Measurements from ENCODE around the gene PTK6.

Gene PTK6

GRCh38 chr20:63546256-63546955 lies 9.2 kb upstream of the PTK6 start:
- no peaks in the 10 kb centered on the region for H3K36me3 ChIP-seq (ENCODE audit: control insufficient read depth in 2 of 2, insufficient read depth in 2 of 2, low read length in 2 of 2)
- H3K9me3 ChIP-seq (ENCODE audit: control insufficient read depth in 2 of 2, low read length in 2 of 2), result no peaks in the 10 kb centered on the region
- peaks cover 20 to 22% of the 10 kb centered on the region in 2 donors for H3K27me3 ChIP-seq (ENCODE audit: control insufficient read depth in 1 of 2, insufficient read depth in 2 of 2, low read length in 2 of 2)
- no peak overlapping the region for H3K9ac ChIP-seq (ENCODE audit: low read length in 2 of 2)
- H3K4me1 ChIP-seq (ENCODE audit: control insufficient read depth, insufficient read depth, low read length), result no peaks in the 10 kb centered on the region
- no peak overlapping the region for H3K27ac ChIP-seq (ENCODE audit: low read length)
- no peak overlapping the region for H3K4me3 ChIP-seq (ENCODE audit: low read length in 2 of 2)

DNA sequence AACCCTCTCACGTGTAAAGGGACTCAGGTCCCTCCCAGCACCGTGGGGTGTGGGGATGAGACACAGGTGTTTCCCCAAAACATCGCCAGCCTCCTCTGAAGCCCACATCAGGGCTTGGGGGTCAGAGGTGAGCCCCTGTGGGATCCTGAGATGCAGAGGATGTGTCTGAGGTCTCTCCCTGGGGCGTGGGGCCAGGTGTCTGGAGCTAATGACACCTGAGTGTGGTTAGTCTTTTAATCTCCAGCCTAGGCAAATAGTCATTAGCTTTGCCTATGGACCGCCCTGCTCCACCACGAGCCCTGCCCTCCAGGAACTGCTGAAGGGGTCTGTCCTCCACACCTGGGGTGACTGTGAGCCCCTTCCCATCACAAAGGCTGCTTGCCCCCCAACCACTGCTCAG lies 8.6 kb upstream of the PTK6 start:
- Histone ChIP-seq H3K27me3 (ENCODE audit: control insufficient read depth in 1 of 2, insufficient read depth in 2 of 2, low read length in 2 of 2) (peaks cover 20% of the 10 kb centered on the region in 2 donors), H3K27ac (ENCODE audit: low read length) (no peak overlapping the region), H3K4me1 (ENCODE audit: control insufficient read depth, insufficient read depth, low read length) (no peaks in the 10 kb centered on the region), H3K36me3 (ENCODE audit: control insufficient read depth in 2 of 2, insufficient read depth in 2 of 2, low read length in 2 of 2) (no peaks in the 10 kb centered on the region), H3K4me3 (ENCODE audit: low read length in 2 of 2) (no peak overlapping the region), H3K9me3 (ENCODE audit: control insufficient read depth in 2 of 2, low read length in 2 of 2) (no peaks in the 10 kb centered on the region), H3K9ac (ENCODE audit: low read length in 2 of 2) (no peak overlapping the region)

DNA sequence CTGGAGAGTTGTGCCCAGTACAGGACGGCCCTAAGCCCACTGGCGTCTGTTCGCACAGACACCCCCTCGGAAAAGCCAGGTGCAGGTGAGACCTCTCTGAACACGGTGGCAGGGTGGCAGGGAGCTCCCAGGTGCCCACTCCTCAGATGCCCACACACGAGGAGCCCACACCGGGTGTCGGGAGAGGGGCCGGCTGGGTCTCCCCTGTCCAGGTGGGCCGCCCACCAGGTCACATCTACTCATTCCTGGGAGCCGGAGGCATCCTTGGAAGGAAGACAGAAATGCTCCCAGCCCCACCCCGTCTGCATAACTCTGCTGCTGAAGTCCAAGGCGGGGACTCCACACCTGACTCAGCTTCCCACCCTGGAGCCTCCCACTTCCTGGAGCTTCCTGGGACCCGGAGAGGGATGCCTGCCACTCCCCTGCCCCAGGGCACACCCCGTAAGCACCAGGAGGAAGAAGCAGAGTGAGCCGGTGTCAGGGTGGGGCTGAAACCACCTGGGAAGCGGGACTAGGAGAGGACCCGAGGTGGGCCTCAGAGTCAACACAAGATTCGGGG lies 7.9 kb upstream of the PTK6 start:
- Histone ChIP-seq H3K9ac (ENCODE audit: low read length in 2 of 2) (no peak overlapping the region), H3K27ac (ENCODE audit: low read length) (no peak overlapping the region), H3K36me3 (ENCODE audit: control insufficient read depth in 2 of 2, insufficient read depth in 2 of 2, low read length in 2 of 2) (no peaks in the 10 kb centered on the region), H3K9me3 (ENCODE audit: control insufficient read depth in 2 of 2, low read length in 2 of 2) (no peaks in the 10 kb centered on the region), H3K4me3 (ENCODE audit: low read length in 2 of 2) (no peak overlapping the region), H3K27me3 (ENCODE audit: control insufficient read depth in 1 of 2, insufficient read depth in 2 of 2, low read length in 2 of 2) (peaks cover 19 to 20% of the 10 kb centered on the region in 2 donors), H3K4me1 (ENCODE audit: control insufficient read depth, insufficient read depth, low read length) (no peaks in the 10 kb centered on the region)

DNA sequence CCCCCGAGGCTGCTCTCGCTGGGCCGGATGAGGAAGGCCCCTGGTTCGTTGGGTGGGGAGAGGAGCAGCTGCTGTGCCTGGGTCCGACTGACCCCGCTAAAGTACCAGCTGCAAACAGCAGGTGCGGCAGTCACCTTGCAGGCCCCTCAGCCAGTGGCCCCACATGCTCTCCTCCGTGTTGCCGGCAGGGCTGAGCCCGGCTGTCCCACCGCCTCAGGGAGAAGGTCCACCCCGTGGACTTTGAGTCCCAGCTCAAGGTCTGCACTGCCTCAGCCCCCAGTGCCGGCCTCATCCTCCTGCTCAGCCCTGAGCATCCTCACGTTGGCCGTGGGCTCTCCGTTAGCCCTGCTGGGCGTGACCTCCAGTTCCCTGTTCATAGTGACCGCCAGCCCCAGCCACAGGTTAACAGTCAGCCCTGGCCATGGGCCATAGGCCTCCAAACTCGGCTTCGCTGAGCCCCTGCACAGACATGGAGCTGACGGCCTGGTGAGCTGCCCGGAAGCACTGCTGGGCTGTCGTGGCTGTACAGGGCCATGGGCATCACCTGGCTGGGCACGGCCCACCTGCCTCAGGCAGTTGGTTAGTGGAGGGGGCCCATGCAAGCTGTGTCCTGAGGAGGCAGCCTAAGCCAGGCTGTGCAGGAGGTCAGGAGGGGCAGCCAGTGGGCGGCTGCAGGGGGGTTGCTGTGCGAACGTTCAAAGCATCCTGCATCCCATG lies 7.2 kb upstream of the PTK6 start:
- H3K4me3 ChIP-seq (ENCODE audit: low read length in 2 of 2), result no peak overlapping the region
- no peaks in the 10 kb centered on the region for H3K4me1 ChIP-seq (ENCODE audit: control insufficient read depth, insufficient read depth, low read length)
- no peaks in the 10 kb centered on the region for H3K36me3 ChIP-seq (ENCODE audit: control insufficient read depth in 2 of 2, insufficient read depth in 2 of 2, low read length in 2 of 2)
- no peak overlapping the region for H3K27ac ChIP-seq (ENCODE audit: low read length)
- peaks cover 14 to 16% of the 10 kb centered on the region in 2 donors for H3K27me3 ChIP-seq (ENCODE audit: control insufficient read depth in 1 of 2, insufficient read depth in 2 of 2, low read length in 2 of 2)
- no peak overlapping the region for H3K9ac ChIP-seq (ENCODE audit: low read length in 2 of 2)
- H3K9me3 ChIP-seq (ENCODE audit: control insufficient read depth in 2 of 2, low read length in 2 of 2), result no peaks in the 10 kb centered on the region

DNA sequence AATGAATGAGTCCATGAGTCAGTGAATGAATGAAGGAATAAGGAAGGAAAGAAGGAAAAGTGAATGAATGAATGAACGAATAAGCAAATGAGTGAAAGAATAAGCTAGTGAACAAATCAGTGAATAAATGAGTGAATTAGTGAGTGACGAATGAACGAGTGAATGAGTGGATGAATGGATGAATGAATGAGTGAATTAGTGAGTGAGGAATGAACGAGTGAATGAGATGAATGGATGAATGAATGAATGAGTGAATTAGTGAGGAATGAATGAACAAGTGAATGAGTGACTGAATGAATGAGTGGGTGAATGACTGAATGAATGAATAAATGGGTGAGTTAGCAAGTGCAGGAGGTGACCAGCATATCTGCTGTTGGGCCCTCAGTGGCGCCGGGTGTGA lies 6.6 kb upstream of the PTK6 start:
- Histone ChIP-seq H3K4me3 (ENCODE audit: low read length in 2 of 2) (no peak overlapping the region), H3K27ac (ENCODE audit: low read length) (no peak overlapping the region), H3K4me1 (ENCODE audit: control insufficient read depth, insufficient read depth, low read length) (no peaks in the 10 kb centered on the region), H3K9ac (ENCODE audit: low read length in 2 of 2) (no peak overlapping the region), H3K27me3 (ENCODE audit: control insufficient read depth in 1 of 2, insufficient read depth in 2 of 2, low read length in 2 of 2) (peaks cover 12 to 15% of the 10 kb centered on the region in 2 donors), H3K9me3 (ENCODE audit: control insufficient read depth in 2 of 2, low read length in 2 of 2) (no peaks in the 10 kb centered on the region), H3K36me3 (ENCODE audit: control insufficient read depth in 2 of 2, insufficient read depth in 2 of 2, low read length in 2 of 2) (no peaks in the 10 kb centered on the region)

GRCh38 chr20:63543131-63543530 lies 6.0 kb upstream of the PTK6 start:
- Histone ChIP-seq H3K9ac (ENCODE audit: low read length in 2 of 2) (no peak overlapping the region), H3K36me3 (ENCODE audit: control insufficient read depth in 2 of 2, insufficient read depth in 2 of 2, low read length in 2 of 2) (no peaks in the 10 kb centered on the region), H3K27ac (ENCODE audit: low read length) (no peak overlapping the region), H3K4me1 (ENCODE audit: control insufficient read depth, insufficient read depth, low read length) (no peaks in the 10 kb centered on the region), H3K4me3 (ENCODE audit: low read length in 2 of 2) (no peak overlapping the region), H3K27me3 (ENCODE audit: control insufficient read depth in 1 of 2, insufficient read depth in 2 of 2, low read length in 2 of 2) (peaks cover 6 to 10% of the 10 kb centered on the region in 2 donors), H3K9me3 (ENCODE audit: control insufficient read depth in 2 of 2, low read length in 2 of 2) (no peaks in the 10 kb centered on the region)

DNA sequence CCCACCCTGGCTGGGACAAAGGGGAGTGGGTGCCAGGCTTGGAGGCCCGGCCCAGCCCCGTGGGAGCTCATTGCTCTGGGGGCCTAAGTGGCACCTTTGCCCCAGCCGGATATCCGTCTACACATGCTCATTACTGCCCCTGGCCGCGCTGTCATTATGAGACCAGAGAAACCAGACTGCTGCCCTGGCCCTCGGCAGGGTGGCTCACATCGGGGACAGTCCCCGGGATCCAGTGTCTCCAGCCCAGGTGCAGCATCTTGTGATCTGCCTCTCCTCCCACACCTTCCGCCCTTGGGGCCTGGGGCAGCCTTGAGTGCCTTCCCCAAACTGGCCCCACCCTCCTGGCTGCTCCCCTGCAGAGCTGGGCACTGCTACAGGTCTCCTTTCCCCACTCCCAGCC lies 5.5 kb upstream of the PTK6 start:
- no peak overlapping the region for H3K9ac ChIP-seq (ENCODE audit: low read length in 2 of 2)
- H3K36me3 ChIP-seq (ENCODE audit: control insufficient read depth in 2 of 2, insufficient read depth in 2 of 2, low read length in 2 of 2), result no peaks in the 10 kb centered on the region
- peaks cover 2% of the 10 kb centered on the region for H3K4me1 ChIP-seq (ENCODE audit: control insufficient read depth, insufficient read depth, low read length)
- H3K4me3 ChIP-seq (ENCODE audit: low read length in 2 of 2), result no peak overlapping the region
- H3K9me3 ChIP-seq (ENCODE audit: control insufficient read depth in 2 of 2, low read length in 2 of 2), result no peaks in the 10 kb centered on the region
- H3K27me3 ChIP-seq (ENCODE audit: control insufficient read depth in 1 of 2, insufficient read depth in 2 of 2, low read length in 2 of 2), result peaks cover 3 to 8% of the 10 kb centered on the region in 2 donors
- no peak overlapping the region for H3K27ac ChIP-seq (ENCODE audit: low read length)

DNA sequence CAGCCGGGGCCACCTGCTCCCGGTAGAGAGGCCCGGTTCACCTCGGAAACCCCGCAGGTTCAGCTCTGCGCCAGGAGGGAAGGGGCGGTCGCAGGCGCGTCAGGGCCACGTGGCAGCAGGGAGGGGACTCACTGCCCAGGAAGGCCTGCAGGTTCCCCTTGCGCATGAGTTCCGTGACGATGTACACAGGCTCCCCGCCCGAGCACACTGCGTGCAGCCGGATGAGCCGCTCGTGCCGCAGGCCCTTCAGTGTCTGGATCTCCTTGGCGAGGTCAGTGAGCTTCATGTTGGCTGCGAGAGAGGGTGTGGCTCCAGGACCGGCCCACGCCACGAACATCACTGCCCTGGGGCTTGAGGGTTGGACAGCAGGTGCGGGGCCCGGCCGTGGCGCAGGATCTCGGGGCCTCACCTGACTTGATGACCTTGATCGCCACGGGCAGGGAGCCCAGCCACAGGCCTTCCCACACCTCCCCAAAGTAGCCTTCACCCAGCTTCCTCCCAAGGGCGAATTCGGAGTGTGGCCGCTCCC lies 4.9 kb upstream of the PTK6 start:
- no peak overlapping the region for H3K27ac ChIP-seq (ENCODE audit: low read length)
- H3K4me1 ChIP-seq (ENCODE audit: control insufficient read depth, insufficient read depth, low read length), result peaks cover 6% of the 10 kb centered on the region
- no peak overlapping the region for H3K4me3 ChIP-seq (ENCODE audit: low read length in 2 of 2)
- no peaks in the 10 kb centered on the region for H3K36me3 ChIP-seq (ENCODE audit: control insufficient read depth in 2 of 2, insufficient read depth in 2 of 2, low read length in 2 of 2)
- H3K9ac ChIP-seq (ENCODE audit: low read length in 2 of 2), result no peak overlapping the region
- peaks cover 6 to 7% of the 10 kb centered on the region in 2 donors for H3K27me3 ChIP-seq (ENCODE audit: control insufficient read depth in 1 of 2, insufficient read depth in 2 of 2, low read length in 2 of 2)
- H3K9me3 ChIP-seq (ENCODE audit: control insufficient read depth in 2 of 2, low read length in 2 of 2), result no peaks in the 10 kb centered on the region

GRCh38 chr20:63541371-63541770 lies 4.2 kb upstream of the PTK6 start:
- no peaks in the 10 kb centered on the region for H3K9me3 ChIP-seq (ENCODE audit: control insufficient read depth in 2 of 2, low read length in 2 of 2)
- H3K9ac ChIP-seq (ENCODE audit: low read length in 2 of 2), result no peak overlapping the region
- H3K27ac ChIP-seq (ENCODE audit: low read length), result no peak overlapping the region
- peaks cover 7 to 13% of the 10 kb centered on the region in 2 donors for H3K27me3 ChIP-seq (ENCODE audit: control insufficient read depth in 1 of 2, insufficient read depth in 2 of 2, low read length in 2 of 2)
- H3K36me3 ChIP-seq (ENCODE audit: control insufficient read depth in 2 of 2, insufficient read depth in 2 of 2, low read length in 2 of 2), result no peaks in the 10 kb centered on the region
- H3K4me3 ChIP-seq (ENCODE audit: low read length in 2 of 2), result no peak overlapping the region
- peaks cover 6% of the 10 kb centered on the region for H3K4me1 ChIP-seq (ENCODE audit: control insufficient read depth, insufficient read depth, low read length)

- Histone ChIP-seq H3K9ac (ENCODE audit: low read length in 2 of 2) (no peak overlapping the region), H3K27ac (ENCODE audit: low read length) (no peak overlapping the region), H3K4me3 (ENCODE audit: low read length in 2 of 2) (no peak overlapping the region), H3K4me1 (ENCODE audit: control insufficient read depth, insufficient read depth, low read length) (peaks cover 6% of the 10 kb centered on the region), H3K27me3 (ENCODE audit: control insufficient read depth in 1 of 2, insufficient read depth in 2 of 2, low read length in 2 of 2) (peaks cover 10 to 16% of the 10 kb centered on the region in 2 donors), H3K9me3 (ENCODE audit: control insufficient read depth in 2 of 2, low read length in 2 of 2) (no peaks in the 10 kb centered on the region), H3K36me3 (ENCODE audit: control insufficient read depth in 2 of 2, insufficient read depth in 2 of 2, low read length in 2 of 2) (no peaks in the 10 kb centered on the region)
Measured at GRCh38 chr20:63540417-63541186, 3.4 kb upstream of the PTK6 start.
